Adipocyte (in vitro differentiated cells): Measurements from ENCODE around the gene CHCHD6.

Source experiments
- DNase-seq: peaks from one replicate; pipeline ENCODE4 v3.0.0-alpha.2; 2015; ENCODE audit warnings: low read depth
- H3K27me3 ChIP-seq: replicated peaks from 2 replicates; pipeline ENCODE4 v1.7.0; 2013; ENCODE audit warnings: mild to moderate bottlenecking, low read length, moderate library complexity; ENCODE audit not compliant: control insufficient read depth, insufficient read depth
- H3K36me3 ChIP-seq: 2 replicates; pipeline ENCODE4 v1.7.0; 2013; ENCODE audit warnings: low read length, mild to moderate bottlenecking, moderate library complexity; ENCODE audit not compliant: control insufficient read depth, insufficient read depth, severe bottlenecking
- H3K4me1 ChIP-seq: 2 replicates; pipeline ENCODE4 v1.7.0; 2013; ENCODE audit warnings: mild to moderate bottlenecking, low read length, moderate library complexity; ENCODE audit not compliant: control insufficient read depth, insufficient read depth
- H3K4me3 ChIP-seq: 2 replicates; pipeline ENCODE4 v1.7.0; 2013; ENCODE audit warnings: mild to moderate bottlenecking, low read length, moderate library complexity
- H3K9ac ChIP-seq: 2 replicates; pipeline ENCODE4 v1.7.0; 2013; ENCODE audit warnings: mild to moderate bottlenecking, low read length, moderate library complexity
- H3K9me3 ChIP-seq: 2 replicates; pipeline ENCODE4 v1.7.0; 2013; ENCODE audit warnings: mild to moderate bottlenecking, low read length, moderate library complexity; ENCODE audit not compliant: control insufficient read depth

CHCHD6 gene

GRCh38 chr3:126685493-126685892 lies 18.5 kb upstream of the CHCHD6 start:
- H3K36me3 ChIP-seq: no peaks in the 10 kb centered on the region
- no peaks in the 10 kb centered on the region for H3K9me3 ChIP-seq
- peaks cover 6% of the 10 kb centered on the region for H3K4me1 ChIP-seq
- H3K9ac ChIP-seq: no peak overlapping the region
- no peak overlapping the region for H3K4me3 ChIP-seq
- no peaks in the 10 kb centered on the region for H3K27me3 ChIP-seq
- DNase-seq: peak; percentile 28

- H3K27me3 ChIP-seq: peaks cover 45% of the 10 kb centered on the region
- H3K4me1 ChIP-seq: no peaks in the 10 kb centered on the region
- H3K9ac ChIP-seq: no peak overlapping the region
- H3K9me3 ChIP-seq: no peaks in the 10 kb centered on the region
- H3K36me3 ChIP-seq: no peaks in the 10 kb centered on the region
- no peak for DNase-seq
- H3K4me3 ChIP-seq: no peak overlapping the region
Observed at GRCh38 chr3:126691765-126692164, 12.3 kb upstream of the CHCHD6 start.

- no peak overlapping the region for H3K4me3 ChIP-seq
- H3K4me1 ChIP-seq: no peaks in the 10 kb centered on the region
Observed at GRCh38 chr3:126692858-126693257, 11.2 kb upstream of the CHCHD6 start.

GRCh38 chr3:126693921-126694320 lies 10.1 kb upstream of the CHCHD6 start:
- H3K9ac ChIP-seq: no peak overlapping the region
- no peaks in the 10 kb centered on the region for H3K9me3 ChIP-seq
- H3K27me3 ChIP-seq: peaks cover 56% of the 10 kb centered on the region
- no peak for DNase-seq
- H3K4me1 ChIP-seq: no peaks in the 10 kb centered on the region
- H3K4me3 ChIP-seq: no peak overlapping the region
- no peaks in the 10 kb centered on the region for H3K36me3 ChIP-seq

More at GRCh38 chr3:126692858-126693257, 11.2 kb upstream of the CHCHD6 start:
- DNase-seq: no peak
- Histone ChIP-seq H3K36me3 (no peaks in the 10 kb centered on the region), H3K27me3 (peaks cover 46% of the 10 kb centered on the region), H3K9me3 (no peaks in the 10 kb centered on the region), H3K9ac (no peak overlapping the region)

- Histone ChIP-seq H3K4me1 (no peaks in the 10 kb centered on the region), H3K27me3 (peaks cover 63% of the 10 kb centered on the region), H3K4me3 (no peak overlapping the region), H3K36me3 (no peaks in the 10 kb centered on the region), H3K9ac (no peak overlapping the region), H3K9me3 (peaks cover 5% of the 10 kb centered on the region)
- no peak for DNase-seq
Observed at GRCh38 chr3:126696701-126697267, 7.3 kb upstream of the CHCHD6 start.

- Histone ChIP-seq H3K4me1 (peaks cover 5% of the 10 kb centered on the region), H3K9ac (no peak overlapping the region), H3K27me3 (peaks cover 42% of the 10 kb centered on the region), H3K4me3 (no peak overlapping the region), H3K36me3 (no peaks in the 10 kb centered on the region), H3K9me3 (peaks cover 5% of the 10 kb centered on the region)
- DNase-seq: no peak
Observed at GRCh38 chr3:126699011-126699410, 5.0 kb upstream of the CHCHD6 start.

GRCh38 chr3:126704494-126705214 lies 614 bp downstream of the CHCHD6 start:
- H3K36me3 ChIP-seq: no peaks in the 10 kb centered on the region

GRCh38 chr3:126706631-126707030 lies 2.6 kb downstream of the CHCHD6 start:
- Histone ChIP-seq H3K36me3 (no peaks in the 10 kb centered on the region), H3K9me3 (peaks cover under 1% of the 10 kb centered on the region), H3K27me3 (no peaks in the 10 kb centered on the region), H3K9ac (no peak overlapping the region), H3K4me1 (peaks cover 10% of the 10 kb centered on the region), H3K4me3 (no peak overlapping the region)
- peak; percentile 5 for DNase-seq

More at GRCh38 chr3:126704494-126705214, 614 bp downstream of the CHCHD6 start:
- Histone ChIP-seq H3K9ac (peak overlapping the region; percentile 83), H3K9me3 (peaks cover 5% of the 10 kb centered on the region), H3K4me1 (peaks cover 10% of the 10 kb centered on the region), H3K27me3 (peaks cover 6% of the 10 kb centered on the region), H3K4me3 (peak overlapping the region; percentile 88)
- peak; percentile 25 for DNase-seq

GRCh38 chr3:126711121-126711760 lies 7.2 kb downstream of the CHCHD6 start:
- H3K27me3 ChIP-seq: no peaks in the 10 kb centered on the region
- no peaks in the 10 kb centered on the region for H3K9me3 ChIP-seq
- no peaks in the 10 kb centered on the region for H3K4me1 ChIP-seq
- H3K9ac ChIP-seq: no peak overlapping the region
- H3K36me3 ChIP-seq: no peaks in the 10 kb centered on the region
- no peak overlapping the region for H3K4me3 ChIP-seq
- DNase-seq: peak; percentile 42

GRCh38 chr3:126713199-126713598 lies 9.2 kb downstream of the CHCHD6 start:
- no peak overlapping the region for H3K4me3 ChIP-seq
- H3K36me3 ChIP-seq: no peaks in the 10 kb centered on the region
- DNase-seq: no peak
- no peaks in the 10 kb centered on the region for H3K4me1 ChIP-seq
- no peaks in the 10 kb centered on the region for H3K27me3 ChIP-seq
- H3K9ac ChIP-seq: no peak overlapping the region
- H3K9me3 ChIP-seq: no peaks in the 10 kb centered on the region

- Histone ChIP-seq H3K27me3 (no peaks in the 10 kb centered on the region), H3K9ac (no peak overlapping the region), H3K36me3 (no peaks in the 10 kb centered on the region), H3K9me3 (no peaks in the 10 kb centered on the region), H3K4me1 (no peaks in the 10 kb centered on the region), H3K4me3 (no peak overlapping the region)
- no peak for DNase-seq
Observed at GRCh38 chr3:126714276-126714900, 10.3 kb downstream of the CHCHD6 start.
